Sigmoid colon (tissue), 4 donors: ENCODE measurements around the gene TMEM38B.

Source experiments
- CTCF ChIP-seq, 4 experiments: fragments of 450-650 bp in 3 of 4; fragments of 200-600 bp in 1 of 4; IDR thresholded peaks; one replicate each; pipeline ENCODE4 v1.5.1; 2016 to 2019; ENCODE audit warnings: antibody characterized with exemption in 4 of 4, mild to moderate bottlenecking in 3 of 4, moderate library complexity in 2 of 4
- POLR2A ChIP-seq, 2 donors: fragments of 450-650 bp; IDR thresholded peaks; one replicate each; pipeline ENCODE4 v1.6.1; 2016; ENCODE audit warnings: antibody characterized with exemption in 2 of 2, mild to moderate bottlenecking in 2 of 2, moderate library complexity in 2 of 2
- POLR2AphosphoS5 ChIP-seq, 4 donors: sonication (generic); formaldehyde crosslinking; IDR thresholded peaks; one replicate each; pipeline ENCODE4 v1.6.1; 2017; ENCODE audit warnings: antibody characterized with exemption in 4 of 4

- TF ChIP-seq CTCF (IDR thresholded peaks at IDR 0.05) = no peak
- TF ChIP-seq POLR2A (IDR thresholded peaks at IDR 0.05) = no peak
- no peak for TF ChIP-seq POLR2AphosphoS5 (IDR thresholded peaks at IDR 0.05)
Measured at GRCh38 chr9:105742088-105742487, 47.7 kb downstream of the TMEM38B start.
